Common myeloid progenitor, CD34-positive (primary cell): ENCODE data around the gene CISTR.
"Not testable (repeated sequence)": the region's sequence is repeated elsewhere in the genome, so short reads cannot be mapped to it uniquely, and the experiment has no call there.

Experiments
- CTCF ChIA-PET: fragments of 350-600 bp; sonication (Branson Sonifier 250); formaldehyde crosslinking; loops from one replicate; lab custom pipeline; 2021; ENCODE audit warnings: antibody characterized with exemption; lab: Charles Lee
- POLR2A ChIA-PET: fragments of 350-600 bp; sonication (Branson Sonifier 250); formaldehyde crosslinking; loops from one replicate; lab custom pipeline; 2021; ENCODE audit warnings: antibody characterized with exemption; lab: Charles Lee
- DNase-seq, 3 donors: peaks; one replicate each; pipeline versions ENCODE4 v3.0.0 to v3.0.0-alpha.2; 2013
- H3K27ac ChIP-seq, 2 experiments: 1 replicate in 1 of 2; 2 replicates in 1 of 2; pipeline ENCODE4 v1.7.0; 2013; ENCODE audit warnings: inconsistent platforms in 2 of 2, low read length in 2 of 2, mild to moderate bottlenecking in 2 of 2, low read depth in 1 of 2, moderate library complexity in 1 of 2; ENCODE audit not compliant: severe bottlenecking in 2 of 2, insufficient read depth in 1 of 2, poor library complexity in 1 of 2
- H3K27me3 ChIP-seq, 5 experiments: replicated peaks in 2 of 5; 1 replicate in 3 of 5; 2 replicates in 2 of 5; pipeline versions ENCODE4 v1.6.1 to v1.7.0; 2013; ENCODE audit warnings: low read length in 4 of 5, mild to moderate bottlenecking in 2 of 5, moderate library complexity in 2 of 5, inconsistent platforms in 1 of 5; ENCODE audit not compliant: insufficient read depth in 5 of 5, control insufficient read depth in 4 of 5
- H3K36me3 ChIP-seq, 4 experiments: 1 replicate in 2 of 4; 2 replicates in 2 of 4; pipeline versions ENCODE4 v1.6.1 to v1.7.0; 2013; ENCODE audit warnings: low read length in 3 of 4, control low read depth in 1 of 4, mild to moderate bottlenecking in 1 of 4; ENCODE audit not compliant: control insufficient read depth in 4 of 4, insufficient read depth in 4 of 4
- H3K4me1 ChIP-seq, 4 experiments: 1 replicate in 3 of 4; 2 replicates in 1 of 4; pipeline versions ENCODE4 v1.6.1 to v1.7.1; 2013; ENCODE audit warnings: low read length in 3 of 4, mild to moderate bottlenecking in 3 of 4, control low read depth in 1 of 4, inconsistent platforms in 1 of 4, moderate library complexity in 1 of 4; ENCODE audit not compliant: control insufficient read depth in 4 of 4, insufficient read depth in 4 of 4; ENCODE audit errors: control extremely low read depth in 1 of 4
- H3K4me3 ChIP-seq, 7 experiments: 1 replicate in 4 of 7; 2 replicates in 3 of 7; pipeline versions ENCODE4 v1.5.1 to v1.7.0; 2013; ENCODE audit warnings: mild to moderate bottlenecking in 7 of 7, low read length in 6 of 7, moderate library complexity in 6 of 7, inconsistent platforms in 2 of 7, low read depth in 2 of 7, control low read depth in 1 of 7; ENCODE audit not compliant: insufficient read depth in 4 of 7, control insufficient read depth in 1 of 7; ENCODE audit errors: extremely low read depth in 1 of 7
- H3K9me3 ChIP-seq, 5 experiments: 1 replicate in 4 of 5; 2 replicates in 1 of 5; pipeline versions ENCODE4 v1.6.1 to v1.7.1; 2013; ENCODE audit warnings: low read length in 4 of 5, mild to moderate bottlenecking in 2 of 5, inconsistent platforms in 1 of 5, low read depth in 1 of 5, moderate library complexity in 1 of 5; ENCODE audit not compliant: control insufficient read depth in 4 of 5, insufficient read depth in 2 of 5; ENCODE audit errors: control extremely low read depth in 1 of 5
- WGBS: methylation state at CpG from one replicate; pipeline ENCODE4 v1.1.5; 2013; ENCODE audit not compliant: insufficient coverage; 5-methylcytosine and 5-hydroxymethylcytosine counted together

The CISTR gene

DNA sequence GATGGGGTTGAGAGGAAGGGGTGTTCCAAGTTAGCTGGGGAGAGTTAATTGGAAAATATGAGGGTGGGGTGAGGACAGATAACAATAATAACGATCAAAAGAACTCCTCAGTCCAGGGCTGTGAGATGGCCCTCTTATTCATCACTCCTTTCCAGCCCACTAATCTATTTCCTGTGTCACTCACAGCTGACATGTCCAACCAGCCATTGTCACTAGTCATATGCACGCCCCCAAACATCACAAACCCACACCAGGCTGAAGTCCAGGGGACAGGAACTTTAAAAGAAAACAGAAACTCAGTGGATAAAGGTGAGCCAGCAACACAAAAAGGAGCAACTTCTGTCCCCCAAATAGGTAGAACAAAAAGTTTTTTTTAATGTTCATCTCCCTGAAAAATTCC is 25.4 kb downstream of the CISTR start:
- Histone ChIP-seq H3K4me3 (peak overlapping the region in 6 of 7 experiments; percentile 85 to 99 (median 88)), H3K27ac (no peak overlapping the region), H3K36me3 (peaks cover 11 to 36% (median 18%) of the 10 kb centered on the region in 4 experiments), H3K9me3 (no peaks in the 10 kb centered on the region), H3K27me3 (peaks cover 0 to under 1% (median 0%) of the 10 kb centered on the region in 5 experiments), H3K4me1 (peaks cover 6 to 18% (median 13%) of the 10 kb centered on the region in 4 experiments)
- ChIA-PET POLR2A (interaction anchor here (0.6 kb wide), 1 partner anchor 402 kb away, joined by 3 read pairs; no protein-coding TSS in a partner anchor), CTCF (interaction anchor here (1.3 to 4.1 kb wide), 4 partner anchors 9 to 19 kb away, joined by 3 to 48 read pairs (median 6); no protein-coding TSS in a partner anchor)
- no CpG with 5 or more reads among the region's 2 CpGs for WGBS
- DNase-seq = no peak

GRCh38 chr12:53725824-53726223 is 26.0 kb downstream of the CISTR start:
- DNase-seq = no peak
- H3K27me3 ChIP-seq = no peaks in the 10 kb centered on the region
- H3K4me1 ChIP-seq = peaks cover 6 to 18% (median 13%) of the 10 kb centered on the region in 4 experiments
- WGBS = 81% methylated on average over 3 of the region's 4 CpGs
- ChIA-PET CTCF (interaction anchor here (1.3 to 4.1 kb wide), 3 partner anchors 9 to 20 kb away, joined by 3 to 48 read pairs (median 6); no protein-coding TSS in a partner anchor), POLR2A (no interaction called here)
- H3K36me3 ChIP-seq = peaks cover 11 to 41% (median 21%) of the 10 kb centered on the region in 4 experiments
- no peaks in the 10 kb centered on the region for H3K9me3 ChIP-seq
- H3K27ac ChIP-seq = no peak overlapping the region
- H3K4me3 ChIP-seq = peak overlapping the region in 4 of 7 experiments; percentile 86 to 99 (median 88)

- WGBS = 100% methylated on average over 2 of the region's 3 CpGs
- ChIA-PET POLR2A (no interaction called here), CTCF (interaction anchor here (0.7 to 1.0 kb wide), 5 partner anchors 10 to 25 kb away, joined by 3 to 5 read pairs (median 3); no protein-coding TSS in a partner anchor)
- H3K9me3 ChIP-seq = no peaks in the 10 kb centered on the region
- no peak overlapping the region for H3K4me3 ChIP-seq
- H3K4me1 ChIP-seq = peaks cover 6 to 14% (median 13%) of the 10 kb centered on the region in 4 experiments
- no peak overlapping the region for H3K27ac ChIP-seq
- H3K36me3 ChIP-seq = peaks cover 11 to 59% (median 24%) of the 10 kb centered on the region in 4 experiments
- no peak for DNase-seq
- no peaks in the 10 kb centered on the region for H3K27me3 ChIP-seq
These were observed 29.2 kb downstream of the CISTR start for GRCh38 chr12:53722450-53723041.

- H3K36me3 ChIP-seq = peaks cover 13 to 70% (median 27%) of the 10 kb centered on the region in 4 experiments
- CTCF ChIA-PET = interaction anchor here (0.9 kb wide), 2 partner anchors 10 to 29 kb away, joined by 3 read pairs; no protein-coding TSS in a partner anchor
- POLR2A ChIA-PET = no interaction called here
- H3K9me3 ChIP-seq = no peaks in the 10 kb centered on the region
- DNase-seq = no peak
- 100% methylated on average over 1 of the region's 1 CpG for WGBS
- no peaks in the 10 kb centered on the region for H3K27me3 ChIP-seq
- no peak overlapping the region for H3K27ac ChIP-seq
- peaks cover 0 to 2% (median 2%) of the 10 kb centered on the region in 4 experiments for H3K4me1 ChIP-seq
- H3K4me3 ChIP-seq = no peak overlapping the region
These were observed 30.8 kb downstream of the CISTR start for GRCh38 chr12:53720946-53721345.

GRCh38 chr12:53719649-53720048 is 32.1 kb downstream of the CISTR start:
- H3K27ac ChIP-seq = no peak overlapping the region
- 94% methylated on average over 2 of the region's 2 CpGs for WGBS
- peaks cover 13 to 77% (median 34%) of the 10 kb centered on the region in 4 experiments for H3K36me3 ChIP-seq
- no peaks in the 10 kb centered on the region for H3K27me3 ChIP-seq
- ChIA-PET CTCF (interaction anchor here (1.1 to 1.3 kb wide), 2 partner anchors 17 to 19 kb away, joined by 3 to 4 read pairs; no protein-coding TSS in a partner anchor), POLR2A (no interaction called here)
- no peak for DNase-seq
- H3K4me1 ChIP-seq = no peaks in the 10 kb centered on the region
- H3K9me3 ChIP-seq = no peaks in the 10 kb centered on the region
- H3K4me3 ChIP-seq = no peak overlapping the region

- POLR2A ChIA-PET = not testable (repeated sequence)
- WGBS = 100% methylated on average over 3 of the region's 6 CpGs
- CTCF ChIA-PET = interaction anchor here (1.1 to 1.4 kb wide), 2 partner anchors 18 to 28 kb away, joined by 3 to 5 read pairs; no protein-coding TSS in a partner anchor
These were observed 33.2 kb downstream of the CISTR start for GRCh38 chr12:53718567-53718966.

DNA sequence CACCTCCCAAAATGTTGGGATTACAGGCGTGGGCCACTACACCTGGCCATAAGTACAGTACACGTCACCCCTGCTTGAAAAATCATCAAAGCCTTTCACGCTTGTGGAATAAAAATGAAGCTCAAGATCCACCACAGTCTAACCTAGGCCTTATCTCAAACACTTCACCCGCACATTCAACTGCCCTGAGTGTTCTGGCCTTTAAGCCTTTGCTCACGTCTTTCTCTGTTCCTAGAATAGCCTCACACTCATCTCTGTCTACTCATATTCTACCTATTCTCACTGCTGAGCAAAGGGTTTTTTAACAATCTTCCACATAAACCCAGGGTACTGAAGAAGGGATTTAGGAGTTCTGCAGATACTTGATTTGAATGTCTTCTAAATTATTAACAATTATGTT is 34.5 kb downstream of the CISTR start:
- 97% methylated on average over 4 of the region's 5 CpGs for WGBS
- Histone ChIP-seq H3K4me1 (no peaks in the 10 kb centered on the region), H3K9me3 (no peaks in the 10 kb centered on the region), H3K36me3 (peaks cover 15 to 80% (median 39%) of the 10 kb centered on the region in 4 experiments), H3K4me3 (no peak overlapping the region), H3K27me3 (no peaks in the 10 kb centered on the region), H3K27ac (no peak overlapping the region)
- POLR2A ChIA-PET = no interaction called here
- CTCF ChIA-PET = interaction anchor here (0.9 to 2.3 kb wide), 4 partner anchors 9 to 118 kb away, joined by 3 to 6 read pairs (median 4); no protein-coding TSS in a partner anchor
- no peak for DNase-seq

More at GRCh38 chr12:53718567-53718966, 33.2 kb downstream of the CISTR start:
- H3K9me3 ChIP-seq, H3K27ac ChIP-seq, H3K27me3 ChIP-seq, H3K4me1 ChIP-seq, H3K4me3 ChIP-seq, DNase-seq: not testable (repeated sequence)
- H3K36me3 ChIP-seq = peaks cover 18 to 77% (median 36%) of the 10 kb centered on the region in 4 experiments
